Ascending aorta (tissue), 2 donors: Measurements from ENCODE around the gene FALEC. TPM values are rescaled to one million over a fixed set of nuclear protein-coding genes. Genes with fewer than 3 reads are reported as not detected.

ENCODE experiments used
- DNase-seq, 2 donors: peaks; one replicate each; pipeline ENCODE4 v3.0.0-alpha.2; 2019; ENCODE audit warnings: low spot score in 2 of 2
- H3K27ac ChIP-seq, 2 donors: fragments of 200-600 bp; sonication (generic); one replicate each; pipeline ENCODE4 v1.5.1; 2016 to 2017; ENCODE audit warnings: mild to moderate bottlenecking in 1 of 2
- H3K27me3 ChIP-seq: fragments of 200-600 bp; sonication (generic); one replicate; pipeline ENCODE4 v1.5.1; 2017
- H3K36me3 ChIP-seq, 2 donors: fragments of 200-600 bp; sonication (generic); one replicate each; pipeline ENCODE4 v1.5.1; 2016
- H3K4me1 ChIP-seq, 2 donors: fragments of 200-600 bp; sonication (generic); one replicate each; pipeline ENCODE4 v1.5.1; 2016 to 2017; ENCODE audit warnings: mild to moderate bottlenecking in 1 of 2
- H3K4me3 ChIP-seq, 2 donors: fragments of 200-600 bp; sonication (generic); one replicate each; pipeline ENCODE4 v1.5.1; 2016 to 2017; ENCODE audit warnings: mild to moderate bottlenecking in 1 of 2
- H3K9me3 ChIP-seq, 2 donors: fragments of 200-600 bp; sonication (generic); one replicate each; pipeline ENCODE4 v1.5.1; 2016
- intact Hi-C: fragments of 100-400 bp; cut with DNase I; formaldehyde crosslinking; loops from one replicate; pipeline ENCODE4 v1.15.1; 2023
- total RNA-seq: library from RNA; depleted of rRNA; stranded (reverse); fragments of >200 nt; gene quantifications from one replicate; pipeline ENCODE4 v1.1.0, GENCODE V29; 2016
- TF ChIP-seq, protein P1 (sequence below), 3 experiments: fragments of 200-600 bp in 2 of 3; fragments of 450-650 bp in 1 of 3; sonication (generic) in 2 of 3; IDR thresholded peaks; one replicate each; pipeline ENCODE4 v1.5.1; 2016 to 2019; ENCODE audit warnings: antibody characterized with exemption in 3 of 3, mild to moderate bottlenecking in 1 of 3, moderate library complexity in 1 of 3

The FALEC gene
- total RNA-seq, 1 donor from 2014 or later, result not detected

DNA sequence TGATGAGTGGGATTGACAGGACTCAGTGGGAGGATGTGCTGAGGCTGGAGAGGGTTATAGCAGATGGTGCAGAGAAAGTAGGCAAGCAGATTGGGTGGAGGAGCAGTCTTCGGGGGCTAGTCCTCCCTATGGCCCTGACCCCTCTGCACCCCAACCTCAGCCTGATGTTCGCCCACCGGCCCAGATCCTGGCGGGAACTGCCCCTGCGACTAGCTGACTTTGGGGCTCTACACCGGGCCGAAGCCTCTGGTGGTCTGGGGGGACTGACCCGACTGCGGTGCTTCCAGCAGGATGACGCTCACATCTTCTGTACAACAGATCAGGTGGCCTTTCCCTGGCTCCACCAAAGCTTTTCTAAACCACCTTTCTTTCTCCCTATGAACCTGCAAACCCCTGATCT is 17.2 kb upstream of the FALEC start:
- intact Hi-C loops, result no loop called here
- TF ChIP-seq, protein P1, sequence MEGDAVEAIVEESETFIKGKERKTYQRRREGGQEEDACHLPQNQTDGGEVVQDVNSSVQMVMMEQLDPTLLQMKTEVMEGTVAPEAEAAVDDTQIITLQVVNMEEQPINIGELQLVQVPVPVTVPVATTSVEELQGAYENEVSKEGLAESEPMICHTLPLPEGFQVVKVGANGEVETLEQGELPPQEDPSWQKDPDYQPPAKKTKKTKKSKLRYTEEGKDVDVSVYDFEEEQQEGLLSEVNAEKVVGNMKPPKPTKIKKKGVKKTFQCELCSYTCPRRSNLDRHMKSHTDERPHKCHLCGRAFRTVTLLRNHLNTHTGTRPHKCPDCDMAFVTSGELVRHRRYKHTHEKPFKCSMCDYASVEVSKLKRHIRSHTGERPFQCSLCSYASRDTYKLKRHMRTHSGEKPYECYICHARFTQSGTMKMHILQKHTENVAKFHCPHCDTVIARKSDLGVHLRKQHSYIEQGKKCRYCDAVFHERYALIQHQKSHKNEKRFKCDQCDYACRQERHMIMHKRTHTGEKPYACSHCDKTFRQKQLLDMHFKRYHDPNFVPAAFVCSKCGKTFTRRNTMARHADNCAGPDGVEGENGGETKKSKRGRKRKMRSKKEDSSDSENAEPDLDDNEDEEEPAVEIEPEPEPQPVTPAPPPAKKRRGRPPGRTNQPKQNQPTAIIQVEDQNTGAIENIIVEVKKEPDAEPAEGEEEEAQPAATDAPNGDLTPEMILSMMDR (IDR thresholded peaks at IDR 0.05), result no peak
- H3K4me3 ChIP-seq, result no peak overlapping the region
- no peak for DNase-seq
- no peaks in the 10 kb centered on the region for H3K27me3 ChIP-seq
- no peaks in the 10 kb centered on the region for H3K9me3 ChIP-seq
- peaks cover 23 to 66% of the 10 kb centered on the region in 2 donors for H3K36me3 ChIP-seq
- no peaks in the 10 kb centered on the region for H3K4me1 ChIP-seq
- H3K27ac ChIP-seq, result no peak overlapping the region

DNA sequence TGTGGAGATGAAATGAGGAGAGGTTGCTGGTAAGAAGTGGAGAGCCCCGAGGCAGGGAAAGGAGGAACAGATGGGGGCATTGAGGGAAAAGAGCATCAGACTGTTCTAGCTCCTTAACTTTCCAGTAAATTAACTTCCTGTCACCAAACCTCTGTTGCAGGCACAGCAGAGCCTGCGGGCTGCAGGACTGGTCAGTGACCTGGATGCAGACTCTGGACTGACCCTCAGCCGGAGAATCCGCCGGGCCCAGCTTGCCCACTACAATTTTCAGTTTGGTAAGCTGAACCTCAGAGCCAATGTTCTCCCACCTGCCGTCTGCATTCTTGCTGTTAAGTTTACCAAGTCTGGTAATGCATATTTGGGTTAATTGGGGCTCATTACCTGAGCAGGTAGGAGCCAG is 10.1 kb upstream of the FALEC start:
- H3K36me3 ChIP-seq, result peaks cover 16 to 42% of the 10 kb centered on the region in 2 donors
- intact Hi-C loops, result no loop called here
- DNase-seq, result no peak

DNA sequence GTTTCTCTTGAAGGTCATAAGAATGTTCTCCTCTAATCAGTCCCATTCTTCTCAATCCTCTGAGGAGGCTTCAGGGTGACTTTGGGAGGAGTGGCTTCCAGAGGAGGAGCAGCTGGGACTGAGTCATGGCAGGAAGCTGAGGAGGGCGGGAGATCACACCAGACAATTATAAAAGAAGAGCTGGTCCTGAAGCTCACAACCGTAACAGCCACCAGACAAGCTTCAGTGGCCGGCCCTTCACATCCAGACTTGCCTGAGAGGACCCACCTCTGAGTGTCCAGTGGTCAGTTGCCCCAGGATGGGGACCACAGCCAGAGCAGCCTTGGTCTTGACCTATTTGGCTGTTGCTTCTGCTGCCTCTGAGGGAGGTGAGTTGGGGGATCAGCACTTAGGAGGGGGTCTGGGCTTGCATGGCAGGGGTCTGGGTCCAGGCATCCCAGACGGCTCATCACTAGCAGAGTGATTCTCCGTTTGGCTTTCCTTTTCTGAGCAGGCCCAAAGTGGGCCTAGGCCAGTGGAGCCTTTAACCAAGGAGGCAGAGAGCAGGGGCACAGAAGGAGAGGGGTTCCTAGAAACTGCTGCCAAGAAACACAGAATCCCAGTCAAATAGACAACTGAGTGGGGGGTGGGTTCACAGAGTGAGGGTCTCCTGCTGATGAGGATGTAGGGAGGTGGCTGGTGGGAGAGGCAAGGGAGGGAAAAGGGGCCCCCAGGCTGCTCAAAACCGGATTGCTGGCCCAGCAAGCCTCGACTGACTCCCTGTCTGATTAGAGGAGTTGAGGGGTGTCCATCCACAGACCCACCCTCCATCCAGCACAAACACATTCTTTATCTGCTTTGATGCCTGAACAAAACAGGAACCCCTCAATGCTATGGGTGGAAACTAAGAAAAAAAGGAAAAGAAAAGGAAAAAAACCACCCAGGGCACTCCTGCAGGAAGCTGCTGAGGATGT is 7.4 kb upstream of the FALEC start, which contains the start of gene ECM1:
Gene ECM1, plus strand, starts transcription at position 198 of the 953 bp plus-strand sequence. Its CDS starts 101 bp downstream, at position 299.
- peak within 1 kb of the TSS; percentile 0 to 16 for H3K4me3 ChIP-seq
- peak; percentile 17 to 75 for DNase-seq
- peaks cover 14 to 27% of the 10 kb centered on the region in 2 donors for H3K36me3 ChIP-seq
- TF ChIP-seq, protein P1 (IDR thresholded peaks at IDR 0.05), result no peak
- intact Hi-C loops, result no loop called here
- H3K27ac ChIP-seq, result peak within 1 kb of the TSS; percentile 48 to 73
- no peaks in the 10 kb centered on the region for H3K9me3 ChIP-seq
- H3K4me1 ChIP-seq, result peaks cover 0 to 4% of the 10 kb centered on the region in 2 donors
- H3K27me3 ChIP-seq, result no peaks in the 10 kb centered on the region

More for the DNA sequence above, 10.1 kb upstream of the FALEC start:
- peaks cover 0 to 4% of the 10 kb centered on the region in 2 donors for H3K4me1 ChIP-seq
- no peaks in the 10 kb centered on the region for H3K27me3 ChIP-seq
- no peak overlapping the region for H3K4me3 ChIP-seq
- TF ChIP-seq, protein P1 (IDR thresholded peaks at IDR 0.05), result no peak
- no peak overlapping the region for H3K27ac ChIP-seq
- H3K9me3 ChIP-seq, result no peaks in the 10 kb centered on the region

DNA sequence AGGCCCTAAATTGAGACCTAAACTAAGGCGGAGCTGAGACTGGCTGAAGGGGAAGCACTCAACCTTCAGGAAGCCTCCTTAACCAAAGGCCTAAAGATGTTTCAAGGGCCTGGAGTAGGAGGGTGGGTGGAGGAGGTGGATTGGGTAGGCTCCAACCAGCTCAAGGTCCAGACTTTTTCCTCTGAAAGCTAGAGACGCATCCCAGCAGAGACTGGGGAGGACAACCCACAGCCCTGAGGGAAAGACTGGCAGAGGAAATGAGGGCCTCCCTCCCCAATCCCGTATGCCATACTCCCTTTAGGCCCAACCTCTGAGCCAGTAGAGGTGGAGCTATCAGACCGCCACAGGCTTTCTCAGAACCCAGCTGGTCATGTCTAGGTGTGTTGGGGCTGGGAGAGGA is 6.6 kb upstream of the FALEC start:
- Histone ChIP-seq H3K27ac (peak overlapping the region in 1 of 2 donors; percentile 48), H3K4me1 (peaks cover 0 to 4% of the 10 kb centered on the region in 2 donors), H3K4me3 (no peak overlapping the region), H3K36me3 (peaks cover 14 to 27% of the 10 kb centered on the region in 2 donors), H3K27me3 (no peaks in the 10 kb centered on the region), H3K9me3 (no peaks in the 10 kb centered on the region)
- intact Hi-C loops, result no loop called here
- TF ChIP-seq, protein P1 (IDR thresholded peaks at IDR 0.05), result no peak
- DNase-seq, result no peak

DNA sequence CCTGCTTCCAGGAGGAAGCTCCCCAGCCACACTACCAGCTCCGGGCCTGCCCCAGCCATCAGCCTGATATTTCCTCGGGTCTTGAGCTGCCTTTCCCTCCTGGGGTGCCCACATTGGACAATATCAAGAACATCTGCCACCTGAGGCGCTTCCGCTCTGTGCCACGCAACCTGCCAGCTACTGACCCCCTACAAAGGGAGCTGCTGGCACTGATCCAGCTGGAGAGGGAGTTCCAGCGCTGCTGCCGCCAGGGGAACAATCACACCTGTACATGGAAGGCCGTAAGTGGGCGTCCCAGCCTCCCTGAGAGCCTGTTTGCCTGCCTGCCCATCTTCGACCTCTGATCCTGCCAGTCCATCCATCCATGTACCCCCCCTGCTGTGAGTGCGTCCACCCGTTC is 4.0 kb upstream of the FALEC start:
- intact Hi-C loops, result no loop called here
- DNase-seq, result no peak
- Histone ChIP-seq H3K4me1 (peaks cover 0 to 12% of the 10 kb centered on the region in 2 donors), H3K9me3 (no peaks in the 10 kb centered on the region), H3K27me3 (no peaks in the 10 kb centered on the region), H3K36me3 (peaks cover 0 to 9% of the 10 kb centered on the region in 2 donors), H3K27ac (no peak overlapping the region), H3K4me3 (no peak overlapping the region)
- TF ChIP-seq, protein P1 (IDR thresholded peaks at IDR 0.05), result no peak
